ENCODE data around the gene TRPM6. TPM values are rescaled to one million over a fixed set of nuclear protein-coding genes. Genes with fewer than 3 reads are reported as not detected.
A peak's percentile ranks its signal among the peaks of the same experiment; 100 is the strongest.

Gene TRPM6
- total RNA-seq, 1 experiment from 2014 or later = 1.4 TPM

DNA sequence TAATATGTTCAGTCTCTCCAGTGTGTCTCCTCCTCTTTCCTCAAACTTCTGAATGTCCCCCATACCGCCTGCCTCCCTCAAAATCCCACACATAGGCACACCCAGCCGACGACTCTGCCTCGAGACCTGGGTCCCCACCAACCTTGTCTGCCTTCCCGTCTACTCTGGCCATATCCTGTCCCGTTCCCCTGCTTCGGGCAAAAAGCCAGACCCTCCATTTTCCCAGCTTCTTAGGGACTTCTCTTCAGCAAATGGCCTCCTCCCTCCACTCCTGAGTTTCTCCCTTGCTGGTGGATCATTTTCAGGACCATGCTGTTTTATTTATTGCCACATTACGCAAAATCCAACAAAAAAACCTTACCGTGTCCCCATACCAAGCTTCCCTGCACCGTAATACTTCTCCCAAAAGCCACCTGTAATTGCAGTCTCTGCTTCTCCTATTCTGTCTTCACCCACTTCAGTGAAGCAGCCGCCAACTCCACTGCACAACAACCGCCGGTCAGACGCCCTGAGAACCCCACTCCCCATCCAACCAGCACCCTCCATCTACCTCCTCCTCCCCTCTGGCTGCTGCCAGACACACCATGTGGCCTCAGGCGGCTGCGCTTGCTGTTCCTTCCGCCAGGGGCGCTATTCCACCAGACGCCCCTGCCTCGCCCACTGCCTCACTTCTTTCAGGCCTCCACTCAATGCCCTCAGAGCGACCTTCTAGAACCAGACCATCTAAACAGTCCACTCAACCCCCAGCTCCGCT is 117.0 kb downstream of the TRPM6 start (continued):
- no peak for TF ChIP-seq JAZF1 (CRISPR knock-in tag; IDR thresholded peaks at IDR 0.05)
- no peak for TF ChIP-seq NFE2L1 (CRISPR knock-in tag; IDR thresholded peaks at IDR 0.05)
- TF ChIP-seq, protein P1, sequence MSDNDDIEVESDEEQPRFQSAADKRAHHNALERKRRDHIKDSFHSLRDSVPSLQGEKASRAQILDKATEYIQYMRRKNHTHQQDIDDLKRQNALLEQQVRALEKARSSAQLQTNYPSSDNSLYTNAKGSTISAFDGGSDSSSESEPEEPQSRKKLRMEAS (CRISPR knock-in tag; IDR thresholded peaks at IDR 0.05) = peak; percentile 79
- TF ChIP-seq, protein P2, sequence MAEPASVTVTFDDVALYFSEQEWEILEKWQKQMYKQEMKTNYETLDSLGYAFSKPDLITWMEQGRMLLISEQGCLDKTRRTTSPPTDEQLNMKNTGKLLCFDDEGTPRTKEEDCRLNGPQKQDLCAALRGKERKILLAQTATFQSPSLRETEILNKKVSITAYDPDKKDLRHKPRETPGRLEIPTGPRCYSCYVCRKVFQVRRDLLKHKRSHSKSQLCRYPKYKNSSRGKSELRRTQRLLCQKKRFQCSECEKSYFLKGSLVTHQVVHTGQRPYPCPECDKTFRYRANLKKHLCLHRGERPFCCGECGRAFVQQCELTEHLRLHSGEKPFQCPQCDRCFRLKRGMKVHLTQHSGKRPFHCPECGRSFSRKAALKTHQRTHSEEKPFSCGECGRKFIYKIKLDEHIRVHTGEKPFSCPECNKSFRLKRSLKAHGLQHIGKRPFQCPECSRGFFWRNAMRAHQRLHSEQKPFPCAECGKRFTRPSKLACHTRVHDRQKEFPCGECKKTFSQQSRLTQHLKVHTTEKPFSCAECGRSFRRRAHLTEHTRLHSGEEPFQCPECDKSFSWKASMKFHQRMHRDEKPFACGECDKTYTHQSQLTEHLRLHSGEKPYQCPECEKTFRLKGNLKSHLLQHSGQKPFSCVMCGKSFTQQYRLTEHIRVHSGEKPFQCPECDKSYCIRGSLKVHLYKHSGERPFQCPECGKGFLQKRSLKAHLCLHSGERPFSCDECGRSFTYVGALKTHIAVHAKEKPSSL (CRISPR knock-in tag; conservative IDR thresholded peaks at IDR 0.05) = no peak
- TF ChIP-seq, protein P3, sequence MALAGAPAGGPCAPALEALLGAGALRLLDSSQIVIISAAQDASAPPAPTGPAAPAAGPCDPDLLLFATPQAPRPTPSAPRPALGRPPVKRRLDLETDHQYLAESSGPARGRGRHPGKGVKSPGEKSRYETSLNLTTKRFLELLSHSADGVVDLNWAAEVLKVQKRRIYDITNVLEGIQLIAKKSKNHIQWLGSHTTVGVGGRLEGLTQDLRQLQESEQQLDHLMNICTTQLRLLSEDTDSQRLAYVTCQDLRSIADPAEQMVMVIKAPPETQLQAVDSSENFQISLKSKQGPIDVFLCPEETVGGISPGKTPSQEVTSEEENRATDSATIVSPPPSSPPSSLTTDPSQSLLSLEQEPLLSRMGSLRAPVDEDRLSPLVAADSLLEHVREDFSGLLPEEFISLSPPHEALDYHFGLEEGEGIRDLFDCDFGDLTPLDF (CRISPR knock-in tag; IDR thresholded peaks at IDR 0.05) = no peak
- TF ChIP-seq CBFB (CRISPR knock-in tag; IDR thresholded peaks at IDR 0.05; ENCODE audit: low read depth) = no peak
- TF ChIP-seq, protein P4, sequence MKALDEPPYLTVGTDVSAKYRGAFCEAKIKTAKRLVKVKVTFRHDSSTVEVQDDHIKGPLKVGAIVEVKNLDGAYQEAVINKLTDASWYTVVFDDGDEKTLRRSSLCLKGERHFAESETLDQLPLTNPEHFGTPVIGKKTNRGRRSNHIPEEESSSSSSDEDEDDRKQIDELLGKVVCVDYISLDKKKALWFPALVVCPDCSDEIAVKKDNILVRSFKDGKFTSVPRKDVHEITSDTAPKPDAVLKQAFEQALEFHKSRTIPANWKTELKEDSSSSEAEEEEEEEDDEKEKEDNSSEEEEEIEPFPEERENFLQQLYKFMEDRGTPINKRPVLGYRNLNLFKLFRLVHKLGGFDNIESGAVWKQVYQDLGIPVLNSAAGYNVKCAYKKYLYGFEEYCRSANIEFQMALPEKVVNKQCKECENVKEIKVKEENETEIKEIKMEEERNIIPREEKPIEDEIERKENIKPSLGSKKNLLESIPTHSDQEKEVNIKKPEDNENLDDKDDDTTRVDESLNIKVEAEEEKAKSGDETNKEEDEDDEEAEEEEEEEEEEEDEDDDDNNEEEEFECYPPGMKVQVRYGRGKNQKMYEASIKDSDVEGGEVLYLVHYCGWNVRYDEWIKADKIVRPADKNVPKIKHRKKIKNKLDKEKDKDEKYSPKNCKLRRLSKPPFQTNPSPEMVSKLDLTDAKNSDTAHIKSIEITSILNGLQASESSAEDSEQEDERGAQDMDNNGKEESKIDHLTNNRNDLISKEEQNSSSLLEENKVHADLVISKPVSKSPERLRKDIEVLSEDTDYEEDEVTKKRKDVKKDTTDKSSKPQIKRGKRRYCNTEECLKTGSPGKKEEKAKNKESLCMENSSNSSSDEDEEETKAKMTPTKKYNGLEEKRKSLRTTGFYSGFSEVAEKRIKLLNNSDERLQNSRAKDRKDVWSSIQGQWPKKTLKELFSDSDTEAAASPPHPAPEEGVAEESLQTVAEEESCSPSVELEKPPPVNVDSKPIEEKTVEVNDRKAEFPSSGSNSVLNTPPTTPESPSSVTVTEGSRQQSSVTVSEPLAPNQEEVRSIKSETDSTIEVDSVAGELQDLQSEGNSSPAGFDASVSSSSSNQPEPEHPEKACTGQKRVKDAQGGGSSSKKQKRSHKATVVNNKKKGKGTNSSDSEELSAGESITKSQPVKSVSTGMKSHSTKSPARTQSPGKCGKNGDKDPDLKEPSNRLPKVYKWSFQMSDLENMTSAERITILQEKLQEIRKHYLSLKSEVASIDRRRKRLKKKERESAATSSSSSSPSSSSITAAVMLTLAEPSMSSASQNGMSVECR (CRISPR knock-in tag; IDR thresholded peaks at IDR 0.05; ENCODE audit: borderline replicate concordance) = no peak
- TF ChIP-seq EMX1 (CRISPR knock-in tag; IDR thresholded peaks at IDR 0.05) = no peak
- TF ChIP-seq, protein P5, sequence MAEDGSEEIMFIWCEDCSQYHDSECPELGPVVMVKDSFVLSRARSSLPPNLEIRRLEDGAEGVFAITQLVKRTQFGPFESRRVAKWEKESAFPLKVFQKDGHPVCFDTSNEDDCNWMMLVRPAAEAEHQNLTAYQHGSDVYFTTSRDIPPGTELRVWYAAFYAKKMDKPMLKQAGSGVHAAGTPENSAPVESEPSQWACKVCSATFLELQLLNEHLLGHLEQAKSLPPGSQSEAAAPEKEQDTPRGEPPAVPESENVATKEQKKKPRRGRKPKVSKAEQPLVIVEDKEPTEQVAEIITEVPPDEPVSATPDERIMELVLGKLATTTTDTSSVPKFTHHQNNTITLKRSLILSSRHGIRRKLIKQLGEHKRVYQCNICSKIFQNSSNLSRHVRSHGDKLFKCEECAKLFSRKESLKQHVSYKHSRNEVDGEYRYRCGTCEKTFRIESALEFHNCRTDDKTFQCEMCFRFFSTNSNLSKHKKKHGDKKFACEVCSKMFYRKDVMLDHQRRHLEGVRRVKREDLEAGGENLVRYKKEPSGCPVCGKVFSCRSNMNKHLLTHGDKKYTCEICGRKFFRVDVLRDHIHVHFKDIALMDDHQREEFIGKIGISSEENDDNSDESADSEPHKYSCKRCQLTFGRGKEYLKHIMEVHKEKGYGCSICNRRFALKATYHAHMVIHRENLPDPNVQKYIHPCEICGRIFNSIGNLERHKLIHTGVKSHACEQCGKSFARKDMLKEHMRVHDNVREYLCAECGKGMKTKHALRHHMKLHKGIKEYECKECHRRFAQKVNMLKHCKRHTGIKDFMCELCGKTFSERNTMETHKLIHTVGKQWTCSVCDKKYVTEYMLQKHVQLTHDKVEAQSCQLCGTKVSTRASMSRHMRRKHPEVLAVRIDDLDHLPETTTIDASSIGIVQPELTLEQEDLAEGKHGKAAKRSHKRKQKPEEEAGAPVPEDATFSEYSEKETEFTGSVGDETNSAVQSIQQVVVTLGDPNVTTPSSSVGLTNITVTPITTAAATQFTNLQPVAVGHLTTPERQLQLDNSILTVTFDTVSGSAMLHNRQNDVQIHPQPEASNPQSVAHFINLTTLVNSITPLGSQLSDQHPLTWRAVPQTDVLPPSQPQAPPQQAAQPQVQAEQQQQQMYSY (CRISPR knock-in tag; IDR thresholded peaks at IDR 0.05) = no peak
- TF ChIP-seq, protein P6, sequence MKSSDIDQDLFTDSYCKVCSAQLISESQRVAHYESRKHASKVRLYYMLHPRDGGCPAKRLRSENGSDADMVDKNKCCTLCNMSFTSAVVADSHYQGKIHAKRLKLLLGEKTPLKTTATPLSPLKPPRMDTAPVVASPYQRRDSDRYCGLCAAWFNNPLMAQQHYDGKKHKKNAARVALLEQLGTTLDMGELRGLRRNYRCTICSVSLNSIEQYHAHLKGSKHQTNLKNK (CRISPR knock-in tag; IDR thresholded peaks at IDR 0.05) = no peak
- no peak for TF ChIP-seq GABPB1 (CRISPR knock-in tag; IDR thresholded peaks at IDR 0.05)
- TF ChIP-seq, protein P7, sequence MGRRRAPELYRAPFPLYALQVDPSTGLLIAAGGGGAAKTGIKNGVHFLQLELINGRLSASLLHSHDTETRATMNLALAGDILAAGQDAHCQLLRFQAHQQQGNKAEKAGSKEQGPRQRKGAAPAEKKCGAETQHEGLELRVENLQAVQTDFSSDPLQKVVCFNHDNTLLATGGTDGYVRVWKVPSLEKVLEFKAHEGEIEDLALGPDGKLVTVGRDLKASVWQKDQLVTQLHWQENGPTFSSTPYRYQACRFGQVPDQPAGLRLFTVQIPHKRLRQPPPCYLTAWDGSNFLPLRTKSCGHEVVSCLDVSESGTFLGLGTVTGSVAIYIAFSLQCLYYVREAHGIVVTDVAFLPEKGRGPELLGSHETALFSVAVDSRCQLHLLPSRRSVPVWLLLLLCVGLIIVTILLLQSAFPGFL (CRISPR knock-in tag; IDR thresholded peaks at IDR 0.05; ENCODE audit: borderline replicate concordance) = no peak
- TF ChIP-seq SP1 (CRISPR knock-in tag; conservative IDR thresholded peaks at IDR 0.05) = peak; percentile 45; the same call in 1 of the 2 replicates
- TF ChIP-seq OVOL2 (CRISPR knock-in tag; IDR thresholded peaks at IDR 0.05; ENCODE audit: borderline replicate concordance) = no peak
- TF ChIP-seq, protein P8, sequence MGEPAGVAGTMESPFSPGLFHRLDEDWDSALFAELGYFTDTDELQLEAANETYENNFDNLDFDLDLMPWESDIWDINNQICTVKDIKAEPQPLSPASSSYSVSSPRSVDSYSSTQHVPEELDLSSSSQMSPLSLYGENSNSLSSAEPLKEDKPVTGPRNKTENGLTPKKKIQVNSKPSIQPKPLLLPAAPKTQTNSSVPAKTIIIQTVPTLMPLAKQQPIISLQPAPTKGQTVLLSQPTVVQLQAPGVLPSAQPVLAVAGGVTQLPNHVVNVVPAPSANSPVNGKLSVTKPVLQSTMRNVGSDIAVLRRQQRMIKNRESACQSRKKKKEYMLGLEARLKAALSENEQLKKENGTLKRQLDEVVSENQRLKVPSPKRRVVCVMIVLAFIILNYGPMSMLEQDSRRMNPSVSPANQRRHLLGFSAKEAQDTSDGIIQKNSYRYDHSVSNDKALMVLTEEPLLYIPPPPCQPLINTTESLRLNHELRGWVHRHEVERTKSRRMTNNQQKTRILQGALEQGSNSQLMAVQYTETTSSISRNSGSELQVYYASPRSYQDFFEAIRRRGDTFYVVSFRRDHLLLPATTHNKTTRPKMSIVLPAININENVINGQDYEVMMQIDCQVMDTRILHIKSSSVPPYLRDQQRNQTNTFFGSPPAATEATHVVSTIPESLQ (CRISPR knock-in tag; IDR thresholded peaks at IDR 0.05) = no peak
- no peak for TF ChIP-seq SMAD4 (CRISPR knock-in tag; IDR thresholded peaks at IDR 0.05)
- no peak for TF ChIP-seq NR2C2 (CRISPR knock-in tag; IDR thresholded peaks at IDR 0.05)
- no peak for TF ChIP-seq NR3C1 (CRISPR knock-in tag; conservative IDR thresholded peaks at IDR 0.05; ENCODE audit: low read depth)
- TF ChIP-seq, protein P9, sequence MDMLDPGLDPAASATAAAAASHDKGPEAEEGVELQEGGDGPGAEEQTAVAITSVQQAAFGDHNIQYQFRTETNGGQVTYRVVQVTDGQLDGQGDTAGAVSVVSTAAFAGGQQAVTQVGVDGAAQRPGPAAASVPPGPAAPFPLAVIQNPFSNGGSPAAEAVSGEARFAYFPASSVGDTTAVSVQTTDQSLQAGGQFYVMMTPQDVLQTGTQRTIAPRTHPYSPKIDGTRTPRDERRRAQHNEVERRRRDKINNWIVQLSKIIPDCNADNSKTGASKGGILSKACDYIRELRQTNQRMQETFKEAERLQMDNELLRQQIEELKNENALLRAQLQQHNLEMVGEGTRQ (CRISPR knock-in tag; IDR thresholded peaks at IDR 0.05) = peak; percentile 49; the same call in 1 of the 2 replicates
- 0 out of 2 replicates have a peak, but pooled peaks have one; percentile 42 for TF ChIP-seq ETV6 (CRISPR knock-in tag; IDR thresholded peaks at IDR 0.05)
- no peak for TF ChIP-seq SOX15 (CRISPR knock-in tag; IDR thresholded peaks at IDR 0.05)
- TF ChIP-seq ZNF396 (CRISPR knock-in tag; IDR thresholded peaks at IDR 0.05; ENCODE audit: borderline replicate concordance) = no peak
- TF ChIP-seq IRF2 (CRISPR knock-in tag; IDR thresholded peaks at IDR 0.05; ENCODE audit: borderline replicate concordance, low read depth) = no peak
